Dedifferentiated amniotic fluid mesenchymal stem cell (primary cell): ENCODE data around the gene MMP24OS.
A peak's percentile ranks its signal among the peaks of the same experiment; 100 is the strongest.
"Not testable (repeated sequence)": the region's sequence is repeated elsewhere in the genome, so short reads cannot be mapped to it uniquely, and the experiment has no call there.

Source experiments
- DNase-seq: peaks from one replicate; pipeline ENCODE4 v3.0.0-alpha.2; 2016; ENCODE audit errors: extremely low spot score

Gene MMP24OS

DNA sequence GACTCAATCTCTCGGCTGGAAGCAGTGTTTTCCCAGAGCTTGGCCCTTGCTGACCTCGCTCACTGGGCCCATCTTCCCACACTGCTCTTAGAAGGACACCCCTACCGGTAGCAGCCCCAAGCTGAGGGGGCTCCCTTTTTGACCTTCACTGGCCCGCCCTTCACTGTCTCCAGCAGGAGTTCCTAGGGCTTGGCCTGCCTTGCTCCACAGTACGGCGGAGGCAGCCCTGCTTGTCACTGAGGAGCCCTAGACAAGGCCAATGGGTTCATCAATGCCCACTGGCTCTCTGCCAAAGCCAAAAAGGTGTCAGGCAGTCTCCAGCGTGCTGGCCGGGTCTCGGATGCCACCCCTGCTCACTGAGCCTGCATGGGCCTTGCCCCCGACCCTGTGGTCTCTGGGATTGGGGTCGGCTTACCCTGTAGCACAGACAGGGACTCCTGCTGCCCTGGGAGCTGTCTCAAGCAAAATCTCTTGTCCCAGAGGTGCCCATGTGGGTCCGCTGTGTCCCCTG lies 2.1 kb downstream of the MMP24OS start:
- no peak for DNase-seq

DNA sequence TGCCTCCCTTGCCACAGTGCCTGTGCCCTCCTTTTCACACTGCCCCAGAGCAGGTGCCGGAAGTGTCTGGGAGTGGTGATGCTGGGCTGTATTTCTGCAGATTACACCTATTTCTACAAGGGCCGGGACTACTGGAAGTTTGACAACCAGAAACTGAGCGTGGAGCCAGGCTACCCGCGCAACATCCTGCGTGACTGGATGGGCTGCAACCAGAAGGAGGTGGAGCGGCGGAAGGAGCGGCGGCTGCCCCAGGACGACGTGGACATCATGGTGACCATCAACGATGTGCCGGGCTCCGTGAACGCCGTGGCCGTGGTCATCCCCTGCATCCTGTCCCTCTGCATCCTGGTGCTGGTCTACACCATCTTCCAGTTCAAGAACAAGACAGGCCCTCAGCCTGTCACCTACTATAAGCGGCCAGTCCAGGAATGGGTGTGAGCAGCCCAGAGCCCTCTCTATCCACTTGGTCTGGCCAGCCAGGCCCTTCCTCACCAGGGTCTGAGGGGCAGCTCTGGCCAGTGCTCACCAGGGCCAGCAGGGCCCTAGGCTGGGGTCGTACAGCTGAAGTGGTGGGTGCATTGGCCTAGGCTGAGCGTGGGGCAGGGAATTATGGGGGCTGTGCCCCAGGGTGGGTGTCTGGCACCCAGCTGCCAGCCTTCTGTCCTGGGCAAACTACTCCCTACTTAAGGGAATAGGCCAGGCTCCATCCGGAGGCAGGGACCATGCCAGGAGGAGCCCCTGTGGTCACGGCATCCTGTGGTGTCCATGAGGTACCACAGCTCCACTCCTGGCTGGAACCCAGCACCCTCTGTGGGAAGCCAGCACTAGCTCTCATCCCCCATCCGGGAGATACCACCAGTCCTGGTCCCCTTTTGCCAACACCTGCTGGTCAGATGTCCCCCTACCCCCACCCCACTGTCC lies 3.5 kb downstream of the MMP24OS start:
- DNase-seq: no peak

DNA sequence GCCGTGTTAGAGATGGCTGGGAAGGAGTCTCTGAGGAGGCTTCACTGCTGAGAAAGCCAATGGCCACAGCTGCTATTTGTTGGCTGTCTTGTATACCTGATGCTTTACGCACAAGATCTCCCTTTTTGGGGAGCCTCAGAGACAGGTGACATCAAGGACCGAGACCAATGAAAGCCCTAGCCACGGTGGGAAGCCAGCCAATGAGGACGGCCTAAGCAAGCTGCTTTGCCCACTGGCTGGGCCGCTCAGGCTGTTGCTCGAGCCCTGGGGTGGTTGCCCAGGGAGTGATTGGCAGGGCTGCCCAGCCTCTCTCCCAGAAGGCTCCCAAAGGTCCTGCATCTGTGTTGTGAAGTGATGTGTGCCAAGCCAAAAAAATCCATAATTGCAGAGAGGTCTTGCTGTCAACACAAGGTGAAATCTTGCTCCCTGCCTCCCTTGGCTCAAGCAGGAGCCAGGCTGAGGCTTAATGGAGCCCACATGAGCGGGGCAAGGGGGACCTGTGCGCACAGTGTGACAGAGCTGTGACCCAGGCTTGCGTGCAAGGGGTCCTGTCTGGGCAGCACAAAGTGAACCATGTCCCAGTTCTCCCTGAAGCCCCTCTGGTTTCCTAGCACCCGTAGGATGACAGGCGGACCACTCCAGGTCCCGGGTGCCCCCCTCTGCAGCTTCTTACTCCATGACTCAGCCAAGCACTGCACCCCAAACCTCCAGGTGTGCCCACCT lies 4.3 kb downstream of the MMP24OS start:
- DNase-seq: no peak

DNA sequence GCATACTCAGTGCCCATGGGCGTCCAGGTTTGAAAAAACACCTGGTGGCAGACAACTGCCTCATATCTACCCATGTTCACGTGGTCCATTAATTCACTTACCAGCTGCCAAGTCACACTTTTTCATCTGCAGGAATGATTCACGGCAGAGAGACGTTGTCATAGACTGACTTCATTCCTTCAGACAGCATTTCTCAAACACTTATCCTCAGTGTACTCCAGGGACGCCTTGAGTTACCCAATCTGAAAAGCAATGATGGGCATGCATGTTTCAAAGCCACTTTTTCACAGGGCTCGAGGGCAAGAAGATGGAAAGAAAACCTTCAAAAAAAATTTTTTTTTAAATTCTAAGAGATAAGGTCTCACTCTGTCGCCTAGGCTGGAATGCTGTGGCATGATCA lies 6.0 kb downstream of the MMP24OS start:
- DNase-seq: no peak

DNA sequence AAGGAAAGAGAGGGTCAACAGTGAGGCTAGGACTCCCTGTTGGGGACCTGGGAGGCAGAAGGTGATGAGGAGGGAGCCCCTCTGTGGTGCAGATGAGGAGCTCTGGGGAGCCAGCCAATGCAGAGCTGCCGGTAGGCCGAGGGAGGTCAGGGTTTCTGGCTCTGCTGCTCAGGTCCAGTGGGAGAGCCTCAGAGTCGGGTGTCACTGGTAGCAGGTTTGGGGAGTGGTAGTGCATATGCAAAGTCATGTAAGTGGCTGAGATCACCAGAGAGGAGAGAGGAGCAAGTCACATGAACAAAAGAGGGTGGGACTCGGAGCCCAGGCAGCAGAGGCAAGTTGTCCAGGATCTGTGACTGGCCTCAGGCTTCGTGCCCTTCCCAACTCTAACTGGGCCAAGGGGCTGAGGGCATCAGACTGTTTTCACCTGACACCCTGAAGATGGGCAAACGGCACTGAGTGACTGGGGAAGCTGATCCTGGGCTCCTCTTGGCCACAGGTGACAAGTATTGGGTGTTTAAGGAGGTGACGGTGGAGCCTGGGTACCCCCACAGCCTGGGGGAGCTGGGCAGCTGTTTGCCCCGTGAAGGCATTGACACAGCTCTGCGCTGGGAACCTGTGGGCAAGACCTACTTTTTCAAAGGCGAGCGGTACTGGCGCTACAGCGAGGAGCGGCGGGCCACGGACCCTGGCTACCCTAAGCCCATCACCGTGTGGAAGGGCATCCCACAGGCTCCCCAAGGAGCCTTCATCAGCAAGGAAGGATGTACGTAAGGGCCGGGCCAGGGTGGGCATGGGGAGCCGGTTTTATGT lies 6.6 kb downstream of the MMP24OS start:
- no peak for DNase-seq

DNA sequence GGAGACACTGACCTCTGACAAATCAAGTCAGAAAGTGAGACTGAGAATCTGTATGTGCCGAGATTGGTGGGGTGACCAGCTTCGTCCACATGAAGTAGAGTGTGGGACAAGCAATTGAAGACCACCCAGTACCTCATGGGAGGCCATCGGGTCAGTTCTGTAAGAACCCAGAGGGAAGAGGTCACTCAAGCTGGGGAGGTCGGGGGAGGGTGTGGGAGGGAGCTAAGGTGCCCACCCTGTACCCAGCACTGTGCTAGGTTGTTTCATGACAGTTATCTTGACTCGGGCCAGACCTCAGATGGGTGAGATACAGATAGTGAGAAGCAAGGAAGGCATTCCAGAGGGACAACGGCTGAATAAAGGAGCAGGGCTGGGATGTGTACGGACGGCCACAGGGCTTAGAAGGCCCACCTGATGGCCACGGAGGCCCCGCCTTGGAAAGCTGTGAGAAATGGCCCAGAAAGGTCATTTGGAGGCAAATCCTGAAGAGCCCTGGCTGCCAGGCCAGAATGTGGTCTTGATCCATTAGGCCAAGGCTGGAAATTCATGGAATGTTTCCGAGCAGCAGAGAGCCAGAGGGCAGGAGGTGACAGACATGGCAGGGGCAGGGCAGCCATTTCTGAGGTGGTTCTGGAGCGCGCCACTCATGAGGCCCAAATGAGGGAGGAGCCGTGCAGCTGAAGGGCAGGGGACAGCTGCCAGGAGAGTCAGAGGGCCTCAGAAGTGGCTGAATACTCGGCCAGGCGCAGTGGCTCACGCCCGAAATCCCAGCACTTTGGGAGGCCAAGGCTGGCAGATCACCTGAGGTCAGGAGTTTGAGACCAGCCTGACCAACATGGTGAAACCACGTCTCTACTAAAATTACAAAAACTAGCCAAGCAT lies 7.7 kb downstream of the MMP24OS start:
- DNase-seq: no peak

DNA sequence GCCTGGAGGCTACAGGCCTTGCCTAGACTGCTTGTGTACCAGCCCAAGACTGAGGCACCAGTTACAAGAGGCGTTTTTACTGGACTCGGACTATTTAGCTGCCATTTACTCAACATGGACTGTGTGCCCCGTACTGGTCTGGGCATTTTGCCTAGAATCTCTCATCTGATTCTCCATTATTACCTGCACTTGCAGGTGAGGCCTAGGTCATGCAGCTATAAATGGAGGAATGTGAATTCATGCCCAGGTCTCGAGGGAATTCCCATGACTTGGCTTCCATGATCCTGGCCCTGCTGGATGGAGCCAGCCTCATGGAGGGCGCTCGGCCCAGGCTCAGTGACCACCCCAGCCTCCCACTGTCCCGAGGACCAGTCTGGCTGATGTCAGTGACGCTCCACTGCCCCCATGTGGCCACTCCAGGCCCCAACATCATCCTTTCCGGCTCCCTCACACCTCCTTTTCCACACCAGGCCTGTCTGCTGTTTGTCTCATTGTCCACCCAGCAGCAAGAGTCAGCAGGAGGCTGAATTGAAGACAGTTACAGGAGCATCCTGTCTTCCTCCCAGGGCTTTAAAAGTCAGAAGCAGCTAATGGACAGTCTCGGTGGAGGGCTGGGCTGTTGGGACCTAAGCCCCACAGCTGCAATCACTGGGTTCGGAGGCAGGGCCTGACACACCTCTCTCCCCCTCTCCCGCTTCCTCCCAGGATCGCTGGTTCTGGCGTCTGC lies 8.7 kb downstream of the MMP24OS start:
- peak; percentile 34 for DNase-seq

DNA sequence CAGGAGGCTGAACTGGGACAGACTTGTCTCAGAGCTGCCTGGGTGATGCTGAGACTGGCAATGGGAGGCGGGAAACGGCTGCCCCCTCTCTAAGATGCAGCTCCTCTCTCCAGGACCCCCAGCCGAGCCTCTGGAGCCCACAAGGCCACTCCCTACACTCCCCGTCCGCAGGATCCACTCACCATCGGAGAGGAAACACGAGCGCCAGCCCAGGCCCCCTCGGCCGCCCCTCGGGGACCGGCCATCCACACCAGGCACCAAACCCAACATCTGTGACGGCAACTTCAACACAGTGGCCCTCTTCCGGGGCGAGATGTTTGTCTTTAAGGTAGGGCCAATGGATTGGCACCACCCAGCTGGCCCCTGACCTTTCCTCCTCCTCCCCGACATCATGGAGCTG lies 10.8 kb downstream of the MMP24OS start:
- no peak for DNase-seq

DNA sequence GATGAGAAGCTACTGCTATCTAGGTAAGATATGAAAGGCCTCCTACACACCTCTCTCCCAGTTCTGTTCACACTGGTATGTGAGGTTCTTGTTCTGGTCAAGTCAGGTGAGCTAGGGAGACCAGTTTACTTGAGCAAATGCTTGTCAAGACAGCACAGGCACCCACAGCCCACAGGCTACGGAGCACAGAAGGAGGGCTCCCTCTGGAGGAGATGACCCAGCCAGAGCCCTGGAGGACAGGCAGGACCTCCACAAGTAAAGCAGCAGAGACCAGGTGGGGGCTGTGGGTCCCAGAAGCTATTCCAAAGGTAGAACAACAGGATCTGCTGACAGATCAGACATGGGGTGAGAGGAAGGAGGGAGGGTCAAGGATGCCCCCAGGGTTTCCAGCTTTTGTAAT lies 13.2 kb downstream of the MMP24OS start:
- DNase-seq: no peak

DNA sequence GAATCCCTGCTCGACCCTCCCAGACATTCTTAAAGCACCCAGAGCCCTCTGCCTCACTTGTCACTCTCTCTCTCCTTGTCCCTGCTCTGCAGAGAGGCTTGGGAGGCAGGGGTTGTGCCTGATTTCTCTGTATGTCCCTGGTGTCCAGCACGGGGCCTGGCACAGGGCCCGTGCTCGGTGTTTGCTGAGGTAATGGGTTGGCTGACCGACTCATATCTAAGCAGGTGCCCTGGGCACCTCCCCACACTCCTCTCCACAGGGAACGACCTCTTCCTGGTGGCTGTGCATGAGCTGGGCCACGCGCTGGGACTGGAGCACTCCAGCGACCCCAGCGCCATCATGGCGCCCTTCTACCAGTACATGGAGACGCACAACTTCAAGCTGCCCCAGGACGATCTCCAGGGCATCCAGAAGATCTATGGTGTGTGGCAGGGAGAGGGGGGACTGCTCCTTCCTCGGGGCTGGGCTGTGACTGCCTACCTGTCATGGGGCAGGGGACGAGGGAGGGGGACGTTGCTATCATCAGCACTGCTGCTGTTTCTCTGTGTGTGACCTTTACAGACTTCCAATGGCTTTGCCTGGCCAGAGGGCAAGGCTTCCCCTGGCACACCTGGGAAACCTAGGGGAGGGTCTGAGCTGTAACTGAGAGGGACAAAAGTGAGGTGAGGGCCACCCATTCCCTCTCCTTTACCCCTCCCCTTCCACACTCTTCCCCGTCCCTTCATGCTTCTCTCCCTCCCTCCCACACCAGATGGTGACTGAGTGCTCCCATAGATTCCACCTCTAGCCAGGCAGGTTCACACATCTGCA lies 14.2 kb downstream of the MMP24OS start:
- DNase-seq: no peak

DNA sequence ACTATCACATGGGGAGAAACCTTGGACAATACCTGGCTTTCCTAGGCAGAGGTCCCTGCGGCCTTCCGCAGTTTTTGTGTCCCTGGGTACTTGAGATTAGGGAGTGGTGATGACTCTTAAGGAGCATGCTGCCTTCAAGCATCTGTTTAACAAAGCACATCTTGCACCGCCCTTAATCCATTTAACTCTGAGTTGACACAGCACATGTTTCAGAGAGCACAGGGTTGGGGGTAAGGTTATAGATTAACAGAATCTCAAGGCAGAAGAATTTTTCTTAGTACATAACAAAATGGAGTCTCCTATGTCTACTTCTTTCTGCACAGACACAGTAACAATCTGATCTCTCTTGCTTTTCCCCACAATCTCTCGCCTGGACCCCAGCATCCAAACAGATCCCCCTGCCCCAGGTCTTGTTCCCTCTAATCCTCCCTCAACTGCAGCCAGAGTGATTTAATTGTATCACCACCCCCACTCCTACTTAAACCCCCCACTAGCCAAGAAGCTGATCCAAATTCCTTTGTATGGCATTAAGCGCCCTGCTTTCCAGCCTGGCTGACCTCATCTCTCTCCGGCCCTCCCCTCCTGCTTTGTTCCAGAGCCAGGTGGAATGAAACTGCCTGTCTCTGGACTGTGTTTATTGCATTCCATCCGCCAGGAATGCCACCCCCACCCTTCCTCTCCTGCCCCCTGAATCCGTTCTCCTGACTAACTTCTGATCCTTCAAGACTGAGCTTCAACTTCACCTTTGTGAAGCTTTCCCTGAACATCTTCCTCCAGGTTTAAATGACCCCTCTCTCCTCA lies 15.0 kb downstream of the MMP24OS start:
- DNase-seq: peak; percentile 21

DNA sequence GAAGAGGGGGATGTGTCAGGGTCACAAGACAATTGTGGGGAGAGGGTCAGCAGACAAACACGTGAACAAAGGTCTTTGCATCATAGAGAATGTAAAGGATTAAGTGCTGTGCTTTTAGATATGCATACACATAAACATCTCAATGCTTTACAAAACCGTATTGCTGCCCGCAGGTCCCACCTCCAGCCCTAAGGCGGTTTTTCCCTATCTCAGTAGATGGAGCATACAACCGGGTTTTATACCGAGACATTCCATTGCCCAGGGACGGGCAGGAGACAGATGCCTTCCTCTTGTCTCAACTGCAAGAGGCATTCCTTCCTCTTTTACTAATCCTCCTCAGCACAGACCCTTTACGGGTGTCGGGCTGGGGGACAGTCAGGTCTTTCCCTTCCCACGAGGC lies 15.6 kb downstream of the MMP24OS start:
- DNase-seq: not testable (repeated sequence)

DNA sequence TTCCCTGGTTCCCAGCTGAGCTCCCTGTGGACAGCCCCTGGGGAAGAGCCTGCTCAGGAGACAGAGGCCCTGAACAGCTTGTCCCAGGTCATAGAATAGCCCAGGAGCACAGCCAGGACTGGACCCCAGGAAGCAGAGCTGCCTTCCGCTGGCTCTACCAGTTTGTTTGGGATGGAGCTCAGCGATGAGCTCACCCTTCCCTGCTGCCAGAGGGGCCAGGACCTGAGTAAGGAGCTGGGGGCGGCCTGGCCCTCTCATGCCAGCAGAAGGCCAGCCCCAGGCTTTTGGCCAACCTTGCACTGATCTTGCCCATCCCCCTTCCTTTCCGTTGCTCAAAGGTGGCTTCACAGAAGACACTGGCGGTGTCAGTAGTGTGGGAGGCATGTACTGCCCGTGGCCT lies 17.5 kb downstream of the MMP24OS start:
- DNase-seq: no peak

DNA sequence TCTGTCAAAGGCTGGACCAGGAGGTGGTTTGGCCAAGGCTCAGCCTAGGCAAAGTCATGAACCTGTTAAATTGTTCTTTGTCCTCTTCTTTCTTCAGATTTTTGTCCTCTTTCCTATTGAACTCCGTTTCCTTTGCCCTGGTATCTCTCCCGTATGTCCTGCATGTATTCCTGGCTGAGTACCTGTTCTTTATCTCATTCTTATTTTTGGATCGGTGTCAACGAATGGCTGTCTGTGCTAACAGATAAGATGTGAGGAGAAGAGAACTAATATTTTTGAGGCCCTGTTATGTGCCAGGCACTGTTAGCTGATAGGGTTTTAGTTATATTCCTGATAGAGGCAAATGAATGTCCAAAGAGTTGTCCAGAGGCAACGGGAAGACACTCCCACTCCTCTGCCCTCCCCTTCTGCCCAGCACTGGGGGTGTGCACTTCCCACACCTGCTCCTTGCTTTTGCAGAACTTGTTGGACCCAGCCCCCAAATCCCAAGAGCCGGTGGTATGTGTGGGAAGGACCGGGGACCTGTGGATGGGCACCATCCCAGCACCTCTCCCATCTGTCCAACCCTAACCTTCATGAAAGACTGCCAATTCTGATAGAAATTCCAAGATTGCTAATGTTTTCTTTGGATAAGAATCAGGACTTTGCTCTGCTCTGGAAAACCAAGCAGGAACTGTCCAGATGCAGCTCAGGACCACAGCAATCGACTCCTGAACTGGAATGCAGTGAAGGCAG lies 20.6 kb downstream of the MMP24OS start:
- DNase-seq: no peak

DNA sequence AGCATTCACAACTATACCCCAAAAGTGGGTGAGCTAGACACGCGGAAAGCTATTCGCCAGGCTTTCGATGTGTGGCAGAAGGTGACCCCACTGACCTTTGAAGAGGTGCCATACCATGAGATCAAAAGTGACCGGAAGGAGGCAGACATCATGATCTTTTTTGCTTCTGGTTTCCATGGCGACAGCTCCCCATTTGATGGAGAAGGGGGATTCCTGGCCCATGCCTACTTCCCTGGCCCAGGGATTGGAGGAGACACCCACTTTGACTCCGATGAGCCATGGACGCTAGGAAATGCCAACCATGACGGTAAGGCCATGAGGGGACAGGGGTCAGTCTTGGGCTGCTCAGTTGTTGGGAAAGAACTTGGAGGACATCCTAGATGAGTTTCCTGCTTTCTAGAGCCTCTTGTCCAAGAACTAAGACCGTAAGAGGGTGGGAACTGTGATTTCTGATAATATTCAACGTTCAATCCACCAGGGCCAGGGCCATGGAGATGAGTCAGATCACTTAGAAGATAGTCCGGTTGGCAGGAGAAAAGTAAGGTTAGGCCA lies 23.4 kb downstream of the MMP24OS start:
- DNase-seq: no peak

DNA sequence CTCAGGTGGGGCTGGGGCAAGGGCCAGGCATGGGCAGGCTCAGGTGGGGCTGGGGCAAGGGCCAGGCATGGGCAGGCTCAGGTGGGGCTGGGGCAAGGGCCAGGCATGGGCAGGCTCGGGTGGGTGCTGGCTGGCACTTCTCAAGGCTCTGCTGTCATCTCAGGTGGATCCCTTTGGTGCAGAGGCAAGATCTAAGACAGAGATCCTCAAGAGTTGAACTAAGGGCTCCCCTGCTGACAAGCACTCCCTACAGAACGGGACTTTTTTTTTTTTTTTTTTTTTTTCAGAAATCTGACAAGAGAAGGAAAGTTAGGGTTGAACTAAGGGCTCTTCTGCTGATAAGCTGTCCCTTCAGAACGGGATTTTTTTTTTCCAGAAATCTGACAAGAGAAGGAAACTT lies 24.9 kb downstream of the MMP24OS start:
- no peak for DNase-seq

DNA sequence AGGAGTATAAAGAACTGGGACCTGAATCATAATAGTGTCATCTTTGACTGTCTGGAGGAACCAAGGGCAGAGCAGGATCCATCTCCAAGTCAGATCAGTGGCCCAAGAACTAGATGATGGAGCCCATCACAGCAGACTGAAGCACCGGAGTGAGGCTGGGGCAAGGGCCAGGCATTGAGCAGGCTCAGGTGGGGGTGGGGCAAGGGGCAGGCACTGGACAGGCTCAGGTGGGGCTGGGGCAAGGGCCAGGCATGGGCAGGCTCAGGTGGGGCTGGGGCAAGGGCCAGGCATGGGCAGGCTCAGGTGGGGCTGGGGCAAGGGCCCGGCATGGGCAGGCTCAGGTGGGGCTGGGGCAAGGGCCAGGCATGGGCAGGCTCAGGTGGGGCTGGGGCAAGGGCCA lies 25.3 kb downstream of the MMP24OS start:
- not testable (repeated sequence) for DNase-seq

DNA sequence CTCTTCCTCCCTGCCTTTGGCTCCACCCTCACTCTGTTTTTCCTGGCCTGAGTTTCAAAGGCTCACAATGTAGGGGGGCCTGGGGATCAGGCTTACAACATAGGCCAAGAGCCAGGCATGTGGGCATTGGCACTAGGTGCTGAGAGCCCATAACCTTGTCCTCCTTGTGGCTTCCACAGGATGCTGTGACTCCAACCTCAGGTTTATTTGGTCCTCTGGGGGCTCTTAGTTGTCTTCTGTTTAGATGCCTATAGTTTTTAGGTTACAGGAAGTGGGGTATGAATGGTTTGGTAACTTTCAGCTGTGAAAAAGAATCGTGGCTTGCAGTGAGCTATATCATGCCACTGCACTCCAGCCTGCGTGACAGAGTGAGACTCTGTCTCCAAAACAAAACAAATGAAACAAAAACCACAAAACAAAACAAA lies 25.9 kb downstream of the MMP24OS start:
- DNase-seq: no peak
